K562 (cell line): ENCODE measurements around the gene JMJD1C. TPM values are rescaled to one million over a fixed set of nuclear protein-coding genes. Genes with fewer than 3 reads are reported as not detected.
A peak's percentile ranks its signal among the peaks of the same experiment; 100 is the strongest.

Source experiments
- DEAF1 ChIP-seq: fragments of 450-650 bp; formaldehyde crosslinking; IDR thresholded peaks from 2 replicates; pipeline ENCODE4 v1.4.0; 2020; ENCODE audit warnings: mild to moderate bottlenecking, moderate library complexity
- EHMT2 ChIP-seq: fragments of 450-650 bp; IDR thresholded peaks from 2 replicates; pipeline ENCODE4 v1.6.1; 2018; ENCODE audit warnings: antibody characterized with exemption
- polyA plus RNA-seq, 8 experiments: library from polyadenylated mRNA; depleted of rRNA in 4 of 8; stranded (reverse) in 5 of 8; unstranded in 3 of 8; fragments of >200 nt; fragmentation: Nextera tagmentation in 2 of 8; fragmentation: Illumina TruSeq in 1 of 8; extraction: Ambion mirVana in 2 of 8; extraction: Trizol in 1 of 8; gene quantifications; 2 replicates each; pipeline versions ENCODE4 v1.2.1 to v1.2.3, GENCODE V29; 2011 to 2014; ENCODE audit warnings: inconsistent platforms in 1 of 8, missing spikeins in 1 of 8
- total RNA-seq, 7 experiments: library from RNA; depleted of rRNA in 6 of 7; stranded (reverse); fragments of >200 nt in 6 of 7; fragmentation: Illumina TruSeq in 2 of 7; extraction: Trizol in 2 of 7; gene quantifications; 2 replicates each; pipeline versions ENCODE4 v1.2.1 to v1.2.3, GENCODE V29; 2011 to 2021; ENCODE audit warnings: low replicate concordance in 1 of 7
- TF ChIP-seq, protein P1 (sequence below), 2 experiments: fragments of 450-650 bp; formaldehyde crosslinking in 1 of 2; IDR thresholded peaks; 2 replicates each; pipeline versions ENCODE4 v1.4.0 to v1.6.1; 2014 to 2020; ENCODE audit warnings: mild to moderate bottlenecking in 2 of 2, borderline replicate concordance in 1 of 2, low read depth in 1 of 2
- TF ChIP-seq, protein P2 (sequence below), 2 experiments: fragments of 450-650 bp in 1 of 2; sonication (generic) in 1 of 2; formaldehyde crosslinking in 1 of 2; IDR thresholded peaks; 2 replicates each; pipeline versions ENCODE4 v1.7.1 to v1.9.0; 2016 to 2022; ENCODE audit warnings: inconsistent platforms in 1 of 2, mild to moderate bottlenecking in 1 of 2, missing genetic modification reagents in 1 of 2

The JMJD1C gene
- total and polyA plus RNA-seq, 9 of the 15 experiments (the other 6 are each of a cell fraction or from before 2014, with no cell fraction given): 25.3 to 68.0 (median 47.2) TPM

GRCh38 chr10:63157845-63158624, 307.7 kb downstream of the JMJD1C start (continued):
- TF ChIP-seq, protein P1, sequence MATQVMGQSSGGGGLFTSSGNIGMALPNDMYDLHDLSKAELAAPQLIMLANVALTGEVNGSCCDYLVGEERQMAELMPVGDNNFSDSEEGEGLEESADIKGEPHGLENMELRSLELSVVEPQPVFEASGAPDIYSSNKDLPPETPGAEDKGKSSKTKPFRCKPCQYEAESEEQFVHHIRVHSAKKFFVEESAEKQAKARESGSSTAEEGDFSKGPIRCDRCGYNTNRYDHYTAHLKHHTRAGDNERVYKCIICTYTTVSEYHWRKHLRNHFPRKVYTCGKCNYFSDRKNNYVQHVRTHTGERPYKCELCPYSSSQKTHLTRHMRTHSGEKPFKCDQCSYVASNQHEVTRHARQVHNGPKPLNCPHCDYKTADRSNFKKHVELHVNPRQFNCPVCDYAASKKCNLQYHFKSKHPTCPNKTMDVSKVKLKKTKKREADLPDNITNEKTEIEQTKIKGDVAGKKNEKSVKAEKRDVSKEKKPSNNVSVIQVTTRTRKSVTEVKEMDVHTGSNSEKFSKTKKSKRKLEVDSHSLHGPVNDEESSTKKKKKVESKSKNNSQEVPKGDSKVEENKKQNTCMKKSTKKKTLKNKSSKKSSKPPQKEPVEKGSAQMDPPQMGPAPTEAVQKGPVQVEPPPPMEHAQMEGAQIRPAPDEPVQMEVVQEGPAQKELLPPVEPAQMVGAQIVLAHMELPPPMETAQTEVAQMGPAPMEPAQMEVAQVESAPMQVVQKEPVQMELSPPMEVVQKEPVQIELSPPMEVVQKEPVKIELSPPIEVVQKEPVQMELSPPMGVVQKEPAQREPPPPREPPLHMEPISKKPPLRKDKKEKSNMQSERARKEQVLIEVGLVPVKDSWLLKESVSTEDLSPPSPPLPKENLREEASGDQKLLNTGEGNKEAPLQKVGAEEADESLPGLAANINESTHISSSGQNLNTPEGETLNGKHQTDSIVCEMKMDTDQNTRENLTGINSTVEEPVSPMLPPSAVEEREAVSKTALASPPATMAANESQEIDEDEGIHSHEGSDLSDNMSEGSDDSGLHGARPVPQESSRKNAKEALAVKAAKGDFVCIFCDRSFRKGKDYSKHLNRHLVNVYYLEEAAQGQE (IDR thresholded peaks at IDR 0.05; ENCODE audit: borderline replicate concordance): peak; percentile 91
- TF ChIP-seq, protein P1 (CRISPR knock-in tag; IDR thresholded peaks at IDR 0.05; ENCODE audit: low read depth): no peak
- TF ChIP-seq, protein P2, sequence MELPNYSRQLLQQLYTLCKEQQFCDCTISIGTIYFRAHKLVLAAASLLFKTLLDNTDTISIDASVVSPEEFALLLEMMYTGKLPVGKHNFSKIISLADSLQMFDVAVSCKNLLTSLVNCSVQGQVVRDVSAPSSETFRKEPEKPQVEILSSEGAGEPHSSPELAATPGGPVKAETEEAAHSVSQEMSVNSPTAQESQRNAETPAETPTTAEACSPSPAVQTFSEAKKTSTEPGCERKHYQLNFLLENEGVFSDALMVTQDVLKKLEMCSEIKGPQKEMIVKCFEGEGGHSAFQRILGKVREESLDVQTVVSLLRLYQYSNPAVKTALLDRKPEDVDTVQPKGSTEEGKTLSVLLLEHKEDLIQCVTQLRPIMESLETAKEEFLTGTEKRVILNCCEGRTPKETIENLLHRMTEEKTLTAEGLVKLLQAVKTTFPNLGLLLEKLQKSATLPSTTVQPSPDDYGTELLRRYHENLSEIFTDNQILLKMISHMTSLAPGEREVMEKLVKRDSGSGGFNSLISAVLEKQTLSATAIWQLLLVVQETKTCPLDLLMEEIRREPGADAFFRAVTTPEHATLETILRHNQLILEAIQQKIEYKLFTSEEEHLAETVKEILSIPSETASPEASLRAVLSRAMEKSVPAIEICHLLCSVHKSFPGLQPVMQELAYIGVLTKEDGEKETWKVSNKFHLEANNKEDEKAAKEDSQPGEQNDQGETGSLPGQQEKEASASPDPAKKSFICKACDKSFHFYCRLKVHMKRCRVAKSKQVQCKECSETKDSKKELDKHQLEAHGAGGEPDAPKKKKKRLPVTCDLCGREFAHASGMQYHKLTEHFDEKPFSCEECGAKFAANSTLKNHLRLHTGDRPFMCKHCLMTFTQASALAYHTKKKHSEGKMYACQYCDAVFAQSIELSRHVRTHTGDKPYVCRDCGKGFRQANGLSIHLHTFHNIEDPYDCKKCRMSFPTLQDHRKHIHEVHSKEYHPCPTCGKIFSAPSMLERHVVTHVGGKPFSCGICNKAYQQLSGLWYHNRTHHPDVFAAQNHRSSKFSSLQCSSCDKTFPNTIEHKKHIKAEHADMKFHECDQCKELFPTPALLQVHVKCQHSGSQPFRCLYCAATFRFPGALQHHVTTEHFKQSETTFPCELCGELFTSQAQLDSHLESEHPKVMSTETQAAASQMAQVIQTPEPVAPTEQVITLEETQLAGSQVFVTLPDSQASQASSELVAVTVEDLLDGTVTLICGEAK (IDR thresholded peaks at IDR 0.05): no peak
- TF ChIP-seq, protein P2 (CRISPR knock-in tag; IDR thresholded peaks at IDR 0.05): no peak
- 0 out of 2 replicates have a peak, but pooled peaks have one; percentile 36 for TF ChIP-seq EHMT2
- TF ChIP-seq DEAF1 (CRISPR knock-in tag): peak; percentile 95
